ENCODE data around the gene HAS3.

Gene HAS3

DNA sequence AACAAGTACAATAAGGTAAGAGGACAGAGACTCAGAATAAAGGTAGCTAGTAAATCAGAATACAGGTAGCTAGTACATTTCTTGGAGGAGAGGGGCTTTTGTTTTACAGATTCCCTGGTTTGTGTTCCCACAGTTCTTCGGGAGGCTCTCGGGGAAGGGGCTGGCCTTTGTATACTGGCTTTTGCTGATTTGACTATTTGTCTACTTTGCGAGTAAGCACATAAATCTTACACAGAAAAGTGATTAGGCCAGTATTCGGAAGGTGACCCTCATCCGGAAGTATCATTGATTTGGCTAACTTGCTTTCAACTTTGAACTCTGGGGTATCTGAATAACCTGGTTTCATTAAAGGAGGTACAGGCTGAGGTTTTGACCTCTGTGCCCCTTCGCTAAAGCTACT is 60.1 kb downstream of the HAS3 start:
- no peak overlapping the region for H3K4me3 ChIP-seq (ENCODE audit: insufficient read depth, low read length, poor library complexity, severe bottlenecking)
- no peak overlapping the region for H3K4me2 ChIP-seq (ENCODE audit: low read depth, low read length, poor library complexity, severe bottlenecking)
- H3K36me3 ChIP-seq (ENCODE audit: low read length), result peaks cover 49% of the 10 kb centered on the region
- no peaks in the 10 kb centered on the region for H3K27me3 ChIP-seq (ENCODE audit: low read length)
- H3K27ac ChIP-seq (ENCODE audit: low read depth, low read length), result no peak overlapping the region
- no peak overlapping the region for H2AFZ ChIP-seq (ENCODE audit: low read depth, low read length, severe bottlenecking)
- H3K9me2 ChIP-seq (replicated peaks; ENCODE audit: insufficient read depth, low read length), result no peaks in the 10 kb centered on the region
- H3K79me2 ChIP-seq (ENCODE audit: insufficient read depth, low read length), result no peaks in the 10 kb centered on the region
- TF ChIP-seq CTCF (IDR thresholded peaks at IDR 0.05; ENCODE audit: insufficient read depth, low read length, poor library complexity, severe bottlenecking) (no peak), EZH2phosphoT487 (conservative IDR thresholded peaks at IDR 0.05; ENCODE audit: low read length) (no peak)
- H4K20me1 ChIP-seq (ENCODE audit: low read depth, low read length), result no peaks in the 10 kb centered on the region
- no peak overlapping the region for H3K9ac ChIP-seq (ENCODE audit: low read length)
- no peaks in the 10 kb centered on the region for H3F3A ChIP-seq (ENCODE audit: insufficient read depth)
- H3K9me3 ChIP-seq (ENCODE audit: insufficient read depth, low read length), result no peaks in the 10 kb centered on the region

GRCh38 chr16:69166221-69166833 is 60.9 kb downstream of the HAS3 start:
- Histone ChIP-seq H3K9ac (ENCODE audit: low read length) (no peak overlapping the region), H3K4me2 (ENCODE audit: low read depth, low read length, poor library complexity, severe bottlenecking) (no peak overlapping the region), H3K4me3 (ENCODE audit: insufficient read depth, low read length, poor library complexity, severe bottlenecking) (no peak overlapping the region), H3K9me2 (replicated peaks; ENCODE audit: insufficient read depth, low read length) (no peaks in the 10 kb centered on the region), H3K27ac (ENCODE audit: low read depth, low read length) (no peak overlapping the region), H3F3A (ENCODE audit: insufficient read depth) (0 out of 2 replicates have a peak, but pooled peaks cover 2% of the 10 kb centered on the region), H3K79me2 (ENCODE audit: insufficient read depth, low read length) (no peaks in the 10 kb centered on the region), H3K36me3 (ENCODE audit: low read length) (peaks cover 44% of the 10 kb centered on the region), H2AFZ (ENCODE audit: low read depth, low read length, severe bottlenecking) (no peak overlapping the region), H4K20me1 (ENCODE audit: low read depth, low read length) (no peaks in the 10 kb centered on the region), H3K9me3 (ENCODE audit: insufficient read depth, low read length) (no peaks in the 10 kb centered on the region), H3K27me3 (ENCODE audit: low read length) (no peaks in the 10 kb centered on the region)
- TF ChIP-seq CTCF (IDR thresholded peaks at IDR 0.05; ENCODE audit: insufficient read depth, low read length, poor library complexity, severe bottlenecking), result no peak
- TF ChIP-seq EZH2phosphoT487 (conservative IDR thresholded peaks at IDR 0.05; ENCODE audit: low read length), result no peak

- no peaks in the 10 kb centered on the region for H3K27me3 ChIP-seq (ENCODE audit: low read length)
- TF ChIP-seq EZH2phosphoT487 (conservative IDR thresholded peaks at IDR 0.05; ENCODE audit: low read length), result no peak
- H4K20me1 ChIP-seq (ENCODE audit: low read depth, low read length), result no peaks in the 10 kb centered on the region
- H2AFZ ChIP-seq (ENCODE audit: low read depth, low read length, severe bottlenecking), result no peak overlapping the region
- no peaks in the 10 kb centered on the region for H3K79me2 ChIP-seq (ENCODE audit: insufficient read depth, low read length)
- H3K4me2 ChIP-seq (ENCODE audit: low read depth, low read length, poor library complexity, severe bottlenecking), result no peak overlapping the region
- no peak overlapping the region for H3K27ac ChIP-seq (ENCODE audit: low read depth, low read length)
- peaks cover 43% of the 10 kb centered on the region; the same call in 1 of the 2 replicates for H3K36me3 ChIP-seq (ENCODE audit: low read length)
- no peak overlapping the region for H3K9ac ChIP-seq (ENCODE audit: low read length)
- H3K4me3 ChIP-seq (ENCODE audit: insufficient read depth, low read length, poor library complexity, severe bottlenecking), result no peak overlapping the region
- no peaks in the 10 kb centered on the region for H3K9me2 ChIP-seq (replicated peaks; ENCODE audit: insufficient read depth, low read length)
- H3F3A ChIP-seq (ENCODE audit: insufficient read depth), result 0 out of 2 replicates have a peak, but pooled peaks cover 2% of the 10 kb centered on the region
- H3K9me3 ChIP-seq (ENCODE audit: insufficient read depth, low read length), result no peaks in the 10 kb centered on the region
Observed at GRCh38 chr16:69166946-69167930, 61.8 kb downstream of the HAS3 start.

Data from SU-DHL-6 (cell line).